Left cardiac atrium (tissue), 4 donors: ENCODE measurements around the gene SKIL. TPM values are rescaled to one million over a fixed set of nuclear protein-coding genes. Genes with fewer than 3 reads are reported as not detected.
"Not testable (repeated sequence)": the region's sequence is repeated elsewhere in the genome, so short reads cannot be mapped to it uniquely, and the experiment has no call there.

ENCODE experiments used
- ATAC-seq, 2 donors: fragments of 200-7000 bp; cut with Tn5 transposase; one replicate each; pipeline ENCODE4 v1.9.1; 2020; ENCODE audit warnings: mild to moderate bottlenecking in 2 of 2, moderate library complexity in 2 of 2
- DNase-seq: peaks from one replicate; pipeline ENCODE4 v3.0.0-alpha.2; 2020
- intact Hi-C, 2 donors: fragments of 100-400 bp; cut with DNase I; formaldehyde crosslinking; loops; one replicate each; pipeline versions ENCODE4 v1.14.1 to v1.15.1; 2022 to 2023
- long read RNA-seq: library from polyadenylated mRNA; unstranded; transcript quantifications from one replicate; pipeline ENCODE4 v2.0.0, GENCODE V29; 2021
- total RNA-seq, 2 donors: library from RNA; stranded (reverse); fragmentation: NEBNext Ultra II Directional; extraction: Animal tissue kit (Norgen Biotek cat#: 25700); gene quantifications; one replicate each; pipeline ENCODE4 v1.2.1, GENCODE V29; 2021
- donor health status: DM: no; HTN: yes; CAD: no.
- donor health status: DM: no; HTN: yes; CAD: no; lungs with severe emphysema.
- donor health status: DM: yes; HTN: yes; CAD: no.
- donor health status: Dilated cardiomyopathy.

The SKIL gene
- 10 to 100 TPM; 19.8 to 46.5 TPM for total RNA-seq
- long read RNA-seq, full-length matches to known transcripts = 7 of 10 reads
- long read RNA-seq, partial matches to known transcripts = 2 of 10 reads
- long read RNA-seq, other reads (novel, unspliced or antisense) = 1 of 10 reads

GRCh38 chr3:170357176-170358041 lies at the start of gene SKIL:
Gene SKIL (plus strand): TSS chr3:170357715. CDS start chr3:170360332, 2,617 bp downstream.
- intact Hi-C loops = loop anchor here (5.0 to 10.0 kb wide), 2 partner anchors 45 to 173 kb away; partner anchors contain the start of gene PHC3 (in 1 of the 2)
- peak; percentile 85 to 90 for ATAC-seq
- DNase-seq = peak; percentile 99

GRCh38 chr3:170309046-170309445 lies 48.5 kb upstream of the SKIL start:
- ATAC-seq (no peak), DNase-seq (no peak)
- intact Hi-C loops = loop anchor here in 1 of 2 donors (5.0 kb wide), 1 partner anchor 103 kb away; no protein-coding TSS in a partner anchor

GRCh38 chr3:170317954-170318353 lies 39.6 kb upstream of the SKIL start:
- ATAC-seq (no peak), DNase-seq (no peak)
- intact Hi-C loops = no loop called here

GRCh38 chr3:170320461-170321121 lies 36.9 kb upstream of the SKIL start:
- ATAC-seq = no peak
- intact Hi-C loops = no loop called here
- no peak for DNase-seq

- ATAC-seq (no peak), DNase-seq (no peak)
- intact Hi-C loops = no loop called here
Measured at GRCh38 chr3:170321321-170322034, 36.0 kb upstream of the SKIL start.

GRCh38 chr3:170322566-170323269 lies 34.8 kb upstream of the SKIL start:
- no peak for ATAC-seq
- DNase-seq = no peak
- intact Hi-C loops = no loop called here

GRCh38 chr3:170323331-170323730 lies 34.2 kb upstream of the SKIL start:
- ATAC-seq (no peak), DNase-seq (no peak)
- intact Hi-C loops = no loop called here

- no peak for DNase-seq
- no peak for ATAC-seq
- intact Hi-C loops = no loop called here
Measured at GRCh38 chr3:170324962-170325361, 32.6 kb upstream of the SKIL start.

- no peak for ATAC-seq
- intact Hi-C loops = no loop called here
- no peak for DNase-seq
Measured at GRCh38 chr3:170327040-170327808, 30.3 kb upstream of the SKIL start.

- DNase-seq, ATAC-seq, intact Hi-C loops: not testable (repeated sequence)
Measured at GRCh38 chr3:170327868-170328548, 29.5 kb upstream of the SKIL start.

- intact Hi-C loops = no loop called here
- DNase-seq (no peak), ATAC-seq (peak in 1 of 2 donors; percentile 65)
Measured at GRCh38 chr3:170330366-170330765, 27.1 kb upstream of the SKIL start.

- DNase-seq = peak; percentile 39
- peak in 1 of 2 donors; percentile 58 for ATAC-seq
- intact Hi-C loops = no loop called here
Measured at GRCh38 chr3:170331143-170331542, 26.4 kb upstream of the SKIL start.

- no peak for ATAC-seq
- intact Hi-C loops = no loop called here
- no peak for DNase-seq
Measured at GRCh38 chr3:170337420-170337819, 20.1 kb upstream of the SKIL start.

- ATAC-seq (no peak), DNase-seq (no peak)
- intact Hi-C loops = no loop called here
Measured at GRCh38 chr3:170338690-170339340, 18.7 kb upstream of the SKIL start.

- ATAC-seq, intact Hi-C loops, DNase-seq: not testable (repeated sequence)
Measured at GRCh38 chr3:170342273-170342672, 15.2 kb upstream of the SKIL start.

GRCh38 chr3:170343859-170344258 lies 13.7 kb upstream of the SKIL start:
- DNase-seq, ATAC-seq, intact Hi-C loops: not testable (repeated sequence)

GRCh38 chr3:170344971-170345370 lies 12.5 kb upstream of the SKIL start:
- ATAC-seq (no peak), DNase-seq (no peak)
- intact Hi-C loops = no loop called here
